Measurements from ENCODE around the gene SRP54.
"Not testable (repeated sequence)": the region's sequence is repeated elsewhere in the genome, so short reads cannot be mapped to it uniquely, and the experiment has no call there.

Gene SRP54

DNA sequence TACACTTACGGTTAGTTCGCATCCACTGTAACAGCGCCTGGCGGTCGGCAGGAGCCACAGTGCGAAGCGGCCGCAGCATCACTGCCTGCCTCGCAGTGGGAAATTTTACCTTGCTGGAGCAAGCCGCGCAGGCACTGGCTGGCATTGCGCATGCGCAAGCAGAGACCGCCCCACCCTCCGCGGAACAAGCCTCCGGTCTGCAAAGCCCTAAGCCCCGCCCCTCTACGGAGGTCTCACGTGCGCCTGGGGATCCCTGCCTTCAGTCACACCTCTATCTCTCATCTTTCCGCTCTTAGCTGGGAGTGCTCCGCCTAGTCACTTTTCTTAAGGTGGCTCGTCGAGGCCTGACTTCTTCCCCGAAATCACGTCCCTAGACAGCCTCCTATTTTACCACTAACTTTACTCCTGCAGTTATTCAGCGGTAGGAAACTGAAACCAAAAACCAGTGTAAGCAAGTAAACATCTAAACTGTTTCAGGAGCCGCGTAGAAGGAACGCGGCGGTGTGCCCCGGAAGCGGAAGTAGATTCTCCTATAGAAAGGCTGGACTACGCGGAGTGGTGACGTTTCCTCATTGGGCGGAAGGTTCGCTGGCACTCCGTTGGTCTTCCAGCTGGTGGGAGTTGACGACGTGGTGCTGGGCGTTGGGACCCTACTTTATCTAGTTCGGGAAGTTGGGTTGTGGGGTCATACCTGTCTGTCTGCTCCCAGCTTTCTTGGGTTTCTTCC is at the start of gene SRP54:
Gene SRP54, plus strand, starts transcription at position 572 of the 727 bp plus-strand sequence. CDS start 13,718 bp downstream, outside the sequence.
- DNase-seq (ENCODE audit: low read depth), result peak; percentile 86

DNA sequence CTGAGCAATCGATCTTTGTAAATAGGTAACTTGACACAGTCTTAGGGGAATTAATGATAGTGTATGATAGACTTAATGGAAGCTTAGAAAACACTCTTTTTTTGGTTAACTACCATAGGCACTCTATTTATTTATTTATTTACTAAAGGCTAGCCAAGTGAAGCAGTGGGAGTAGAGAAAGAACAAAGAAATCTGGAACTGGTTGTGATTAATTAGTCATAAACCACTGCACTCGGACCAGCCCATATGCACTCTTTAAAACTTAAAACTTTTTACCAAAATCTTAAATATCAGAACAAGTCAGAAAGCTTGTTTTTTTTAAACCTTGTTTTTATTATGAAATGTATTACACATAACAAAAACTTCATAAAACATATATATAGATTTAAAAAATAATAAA is 49.5 kb upstream of the SRP54 start:
- DNase-seq (ENCODE audit: low read depth), result no peak

DNA sequence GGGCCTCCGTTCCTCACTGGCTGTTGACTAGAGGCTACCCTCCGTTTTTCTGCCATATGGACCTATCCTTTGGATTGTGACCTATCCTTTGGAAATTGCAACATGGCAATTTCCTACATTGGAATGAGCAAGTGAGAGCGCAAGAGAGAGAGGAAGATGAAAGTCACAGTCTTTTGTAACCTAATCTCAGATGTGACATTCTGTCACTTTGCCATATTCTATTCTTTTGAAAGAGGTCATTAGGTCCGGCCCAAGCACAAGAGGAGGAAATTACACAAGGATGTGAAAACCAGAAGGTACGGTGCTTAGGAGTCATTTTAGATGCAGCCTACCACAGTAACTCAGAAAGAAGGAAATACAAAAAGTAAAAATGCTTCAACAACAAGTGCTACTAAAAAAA is 47.3 kb upstream of the SRP54 start:
- no peak for DNase-seq (ENCODE audit: low read depth)

DNA sequence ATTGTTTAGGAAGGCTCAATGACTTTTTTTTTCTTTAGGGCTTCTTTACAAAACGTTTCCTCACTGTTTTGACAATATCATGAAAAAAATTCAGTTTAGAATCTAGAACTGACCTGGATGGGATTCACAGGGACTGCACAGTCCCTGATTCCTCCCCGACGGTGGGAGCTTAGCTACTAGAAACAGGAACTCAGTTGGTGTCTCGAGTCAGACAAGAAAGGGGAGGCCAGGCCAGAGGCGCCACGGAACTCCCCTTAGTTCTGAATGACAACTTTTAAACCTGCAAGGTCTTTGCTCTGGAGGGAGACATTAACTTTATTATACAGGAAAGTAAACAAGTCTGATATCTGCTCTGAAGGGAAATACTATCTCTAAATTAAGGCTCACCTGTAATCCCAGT is 45.4 kb upstream of the SRP54 start:
- no peak for DNase-seq (ENCODE audit: low read depth)

DNA sequence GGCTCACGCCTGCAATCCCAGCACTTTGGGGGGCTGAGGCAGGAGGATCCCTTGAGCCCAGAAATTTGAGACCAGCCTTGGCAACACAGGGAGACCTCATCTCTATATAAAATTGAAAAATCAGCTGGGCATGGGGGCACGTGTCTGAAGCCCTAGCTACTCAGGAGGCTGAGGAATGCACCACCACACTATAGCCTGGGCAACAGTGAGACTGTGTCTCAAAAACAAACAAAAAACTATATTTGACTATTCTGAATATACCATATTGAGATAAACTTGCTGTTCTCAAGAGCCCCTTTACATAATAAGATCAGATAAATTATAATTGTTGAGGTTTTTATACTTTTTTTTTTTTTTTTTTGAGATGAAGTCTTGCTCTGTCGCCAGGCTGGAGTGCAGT is 44.9 kb upstream of the SRP54 start:
- DNase-seq (ENCODE audit: low read depth), result no peak

DNA sequence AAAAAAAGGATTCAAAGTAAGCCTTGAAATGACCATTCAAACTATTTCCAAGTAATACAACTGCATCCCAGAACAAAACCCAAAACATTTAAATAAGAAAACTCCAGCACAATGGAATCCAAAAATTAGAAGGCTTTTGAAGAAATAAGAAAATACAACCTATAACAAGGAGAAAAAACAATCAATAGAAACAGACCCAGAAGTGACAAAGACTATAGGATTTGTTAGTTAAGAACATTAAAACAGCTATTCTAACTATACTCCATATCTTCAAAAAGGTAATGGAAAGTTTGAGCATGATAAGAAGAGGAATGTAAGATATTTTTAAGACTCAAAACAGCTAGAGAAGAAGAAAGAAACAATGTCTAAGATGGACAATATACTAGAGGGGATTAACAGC is 39.3 kb upstream of the SRP54 start:
- no peak for DNase-seq (ENCODE audit: low read depth)

DNA sequence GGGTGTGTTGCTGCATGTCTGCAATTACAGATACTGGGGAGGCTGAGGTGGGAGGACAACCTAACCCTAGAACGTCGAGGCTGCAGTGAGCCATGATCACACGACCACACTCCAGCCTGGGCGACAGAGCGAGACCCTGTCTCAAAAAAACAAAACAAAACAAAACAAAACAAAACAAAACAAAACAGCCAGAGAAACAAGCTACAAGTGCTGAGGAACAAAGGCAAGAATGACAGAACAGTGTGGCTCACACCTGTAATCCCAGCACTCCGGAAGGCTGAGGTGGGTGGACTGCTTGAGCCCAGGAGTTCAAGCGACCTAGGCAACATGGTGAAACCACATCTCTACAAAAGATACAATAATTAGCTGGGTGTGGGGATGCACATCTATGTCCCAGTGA is 38.0 kb upstream of the SRP54 start:
- no peak for DNase-seq (ENCODE audit: low read depth)

DNA sequence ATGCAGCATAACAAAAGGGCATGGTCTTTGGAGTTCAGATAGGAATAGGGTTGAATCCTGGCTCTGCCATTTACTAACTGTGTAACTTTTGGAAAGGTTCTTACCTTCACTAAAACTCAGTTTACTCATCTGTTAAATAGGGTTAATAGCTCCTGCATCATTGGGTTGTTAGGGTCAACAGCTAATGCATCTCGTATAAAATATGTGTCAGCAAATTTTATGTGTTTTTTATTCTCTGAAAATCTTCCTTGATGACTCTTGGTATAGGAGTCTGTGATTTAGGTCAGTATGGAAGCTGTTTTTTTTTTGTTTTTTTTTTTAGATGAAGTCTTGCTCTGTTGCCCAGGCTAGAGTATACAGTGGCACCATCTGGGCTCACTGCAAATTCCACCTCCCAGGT is 36.1 kb upstream of the SRP54 start:
- no peak for DNase-seq (ENCODE audit: low read depth)

DNA sequence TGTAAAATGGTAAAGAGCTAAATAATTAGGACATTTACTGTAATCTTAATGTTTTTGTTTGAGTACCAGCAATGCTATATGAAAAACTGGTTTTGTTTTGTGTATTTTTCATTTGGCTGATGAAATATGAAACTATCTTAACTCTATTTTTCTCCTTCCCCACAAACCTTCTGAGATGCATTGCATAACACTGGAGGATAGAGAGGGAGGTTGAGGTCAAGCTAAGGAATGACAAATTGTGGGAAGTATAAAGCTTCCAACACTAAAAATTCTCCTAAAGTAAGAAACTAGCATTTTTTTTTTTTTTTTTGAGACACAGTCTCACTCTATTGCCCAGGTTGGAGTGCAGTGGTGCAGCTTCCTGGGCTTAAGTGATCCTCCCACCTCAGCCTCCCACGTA is 31.5 kb upstream of the SRP54 start:
- no peak for DNase-seq (ENCODE audit: low read depth)

DNA sequence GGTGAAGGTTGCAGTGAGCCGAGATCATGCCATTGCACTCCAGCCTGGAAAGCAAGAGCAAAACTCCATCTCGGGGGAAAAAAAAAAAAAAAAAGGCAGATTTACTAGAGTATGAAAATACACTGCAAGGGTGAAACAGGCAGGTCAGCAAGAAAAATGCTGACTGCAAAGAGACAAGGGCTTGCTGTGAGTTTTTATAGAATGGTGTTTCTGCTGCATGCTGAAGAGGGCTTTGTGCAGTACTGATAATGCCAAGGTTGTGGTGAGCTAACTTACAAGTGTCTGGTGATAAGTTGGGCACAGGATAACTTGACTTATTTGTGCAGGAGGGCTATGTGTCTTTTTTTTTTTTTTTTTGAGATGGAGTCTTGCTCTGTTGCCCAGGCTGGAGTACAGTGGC is 25.9 kb upstream of the SRP54 start:
- no peak for DNase-seq (ENCODE audit: low read depth)

DNA sequence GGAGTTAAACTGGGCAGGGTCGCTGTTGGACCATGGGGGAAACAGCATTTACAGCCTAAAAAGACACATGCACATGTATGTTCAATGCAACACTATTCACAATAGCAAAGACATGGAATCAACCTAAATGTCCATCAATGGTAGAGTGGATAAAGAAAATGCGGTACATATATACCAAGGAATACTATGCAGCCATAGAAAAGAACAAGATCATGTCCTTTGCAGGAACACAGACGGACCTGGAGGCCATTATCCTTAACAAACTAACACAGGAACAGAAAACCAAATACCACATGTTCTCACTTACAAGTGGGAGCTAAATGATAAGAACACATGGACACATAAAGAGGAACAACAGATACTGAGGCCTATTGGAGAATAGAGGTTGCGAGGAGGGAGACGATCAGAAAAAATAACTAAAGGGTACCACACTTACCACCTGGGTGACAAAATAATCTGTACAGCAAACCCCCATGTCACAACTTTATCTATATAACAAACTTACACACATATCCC is 25.0 kb upstream of the SRP54 start:
- DNase-seq (ENCODE audit: low read depth), result no peak

DNA sequence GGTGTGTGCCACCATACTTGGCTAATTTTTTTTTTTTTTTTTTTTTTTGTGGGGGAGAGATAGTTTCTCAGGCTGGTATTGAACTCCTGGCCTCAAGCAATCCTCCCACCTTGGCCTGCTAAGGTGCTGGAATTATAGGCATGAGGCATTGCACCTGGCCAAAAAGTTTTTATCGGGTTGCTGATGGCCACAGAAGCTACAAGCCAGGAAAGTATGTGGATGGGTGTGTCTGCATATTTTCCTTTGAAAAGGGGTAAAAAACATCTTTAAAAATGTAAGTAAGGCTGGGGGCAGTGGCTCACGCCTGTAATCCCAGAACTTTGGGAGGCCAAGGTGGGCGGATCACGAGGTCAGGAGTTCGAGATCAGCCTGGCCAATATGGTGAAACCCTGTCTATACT is 20.7 kb upstream of the SRP54 start:
- DNase-seq (ENCODE audit: low read depth), result not testable (repeated sequence)

DNA sequence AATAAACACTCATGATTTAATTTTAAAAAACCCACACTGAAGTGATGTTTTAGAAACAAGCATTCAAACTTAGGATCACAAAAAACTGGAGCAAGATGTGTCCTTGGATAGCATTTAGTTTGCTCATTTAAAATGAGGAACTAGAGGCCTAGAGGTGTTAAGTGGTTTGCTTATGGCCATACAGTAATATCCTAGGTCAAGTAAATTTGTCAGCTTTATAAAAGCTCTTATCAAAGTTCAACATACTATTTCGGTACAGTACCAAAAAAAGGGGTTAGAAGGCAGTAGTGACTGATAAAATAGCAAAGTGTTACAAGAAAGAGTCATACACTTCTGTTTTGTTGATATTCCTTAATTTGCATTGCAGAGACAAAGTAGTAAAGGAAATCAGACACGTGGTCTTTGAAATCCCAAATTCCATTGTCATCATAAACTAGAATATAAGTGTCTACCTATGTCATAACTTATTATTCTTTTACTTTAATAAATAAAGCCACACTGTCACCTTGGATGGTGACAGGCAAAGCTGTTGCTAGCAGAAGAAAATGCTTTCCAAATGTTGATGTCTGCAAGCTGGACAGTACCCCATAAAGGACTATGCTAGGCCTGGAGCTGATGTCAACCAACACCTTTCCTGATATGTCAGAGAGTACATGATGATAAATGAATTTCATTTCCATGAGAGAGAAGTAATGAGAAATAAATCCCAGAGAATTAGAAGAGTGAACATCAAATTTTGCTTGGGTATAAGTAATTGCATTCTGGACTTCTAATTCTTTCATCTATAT is 17.6 kb upstream of the SRP54 start:
- no peak for DNase-seq (ENCODE audit: low read depth)

DNA sequence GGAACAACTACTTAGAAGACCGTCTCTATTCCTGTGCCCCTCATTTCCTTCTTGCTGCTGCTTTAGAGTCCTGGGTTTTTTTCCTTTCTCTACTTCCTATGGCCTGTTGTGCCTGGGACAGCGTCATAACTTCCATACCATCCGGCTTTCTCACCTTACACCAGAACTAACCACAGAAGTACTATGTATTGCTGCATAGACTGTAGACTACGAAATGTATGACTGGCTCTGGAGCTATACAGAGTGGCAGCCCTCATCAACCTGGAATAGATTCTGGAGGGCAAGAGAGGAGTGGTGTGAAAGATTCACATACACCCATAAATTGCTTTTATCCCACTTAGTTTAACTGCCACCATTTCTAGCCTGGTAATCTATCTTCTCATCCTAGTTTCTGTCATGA is 16.9 kb upstream of the SRP54 start:
- no peak for DNase-seq (ENCODE audit: low read depth)

DNA sequence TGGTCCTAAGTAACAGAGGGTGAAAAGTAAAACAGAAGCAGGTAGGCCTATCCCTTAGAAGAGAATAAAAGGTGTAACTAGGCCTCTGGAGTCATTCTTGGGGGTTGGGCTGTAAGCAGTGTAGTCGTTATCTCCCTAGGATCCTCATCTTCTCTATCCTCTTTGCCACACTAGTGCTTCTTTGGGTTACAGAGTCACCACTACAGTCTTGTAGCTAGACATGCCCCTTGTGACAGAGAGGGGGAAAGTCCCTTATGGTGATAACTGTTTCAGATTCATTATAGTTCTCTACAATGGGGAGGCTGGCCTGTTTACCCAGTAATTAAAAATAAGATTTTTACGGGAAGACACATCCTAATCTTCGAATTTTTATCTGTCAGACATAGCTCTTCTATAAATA is 16.4 kb upstream of the SRP54 start:
- no peak for DNase-seq (ENCODE audit: low read depth)

DNA sequence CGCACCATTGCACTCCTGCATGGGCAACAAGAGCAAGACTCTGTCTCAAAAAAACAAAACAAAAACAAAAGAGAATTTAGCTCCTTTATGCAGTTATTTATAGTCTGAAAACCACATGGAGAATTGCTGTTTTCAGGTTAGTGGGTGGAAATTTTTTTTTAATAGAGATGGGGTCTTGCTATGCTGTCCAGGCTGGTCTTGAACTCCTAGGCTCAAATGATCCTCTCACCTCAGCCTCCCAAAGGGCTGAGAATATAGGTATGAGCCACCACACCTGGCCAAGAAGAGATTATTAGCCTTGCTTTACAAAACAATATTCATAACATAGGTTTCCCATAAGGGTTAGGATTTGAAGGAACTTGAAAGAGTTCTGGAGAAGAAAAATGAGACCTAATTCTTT is 12.1 kb upstream of the SRP54 start:
- DNase-seq (ENCODE audit: low read depth), result no peak

DNA sequence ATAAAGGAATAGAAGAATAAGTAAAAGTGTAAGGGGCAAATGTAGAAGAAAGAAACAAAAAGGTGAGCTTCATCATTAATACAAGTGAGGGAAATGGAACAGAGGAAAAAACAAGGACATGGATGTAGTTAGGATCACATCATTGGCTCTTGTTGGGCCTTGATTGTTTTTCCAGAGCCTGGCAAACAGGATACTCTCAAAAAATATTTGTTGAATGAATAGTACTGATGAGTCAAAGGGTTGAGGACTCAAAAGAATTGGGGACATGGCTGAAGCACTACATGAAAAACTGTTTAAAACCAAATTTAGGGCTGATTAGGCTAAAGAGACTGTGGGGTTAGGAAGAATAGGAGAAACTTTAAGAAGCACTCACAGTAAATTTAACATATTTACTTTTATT is 11.4 kb upstream of the SRP54 start:
- DNase-seq (ENCODE audit: low read depth), result no peak

DNA sequence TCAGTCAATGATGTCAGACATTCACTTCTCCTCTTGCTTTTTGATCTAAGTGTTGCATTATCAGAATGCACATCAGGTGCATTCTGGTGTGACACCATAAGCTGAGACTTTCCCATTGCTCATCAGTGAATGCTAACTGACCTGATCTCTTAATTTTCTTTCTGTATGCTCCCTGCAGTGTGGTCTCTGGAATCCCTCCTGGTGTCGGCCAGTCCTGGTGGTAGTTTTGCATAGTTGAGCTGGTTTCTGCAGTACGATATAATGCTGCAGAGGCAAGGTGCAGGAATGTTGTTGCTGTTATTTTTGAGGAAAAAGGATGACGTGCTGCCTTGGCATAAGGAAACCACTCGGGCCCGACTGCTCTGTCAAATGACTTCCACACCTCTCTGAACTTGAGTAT is 11.0 kb upstream of the SRP54 start:
- no peak for DNase-seq (ENCODE audit: low read depth)

DNA sequence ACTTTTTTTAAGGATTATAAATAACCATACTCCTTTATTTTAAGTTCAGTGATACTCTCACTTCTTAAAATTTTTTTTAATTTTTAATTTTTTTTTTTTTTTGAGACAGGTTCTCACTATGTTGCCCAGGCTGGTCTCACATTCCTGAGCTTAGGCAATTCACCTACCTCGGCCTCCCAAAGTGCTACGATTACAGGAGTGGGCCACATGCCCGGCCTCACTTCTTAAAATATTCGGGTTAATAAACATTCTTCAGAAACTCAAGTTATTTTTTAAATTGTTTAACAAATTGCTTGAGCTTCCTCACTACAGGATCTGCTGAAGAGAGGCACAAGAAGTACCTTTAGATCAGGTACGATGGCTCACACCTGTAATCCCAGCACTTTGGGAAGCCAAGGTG is 4.3 kb upstream of the SRP54 start:
- DNase-seq (ENCODE audit: low read depth), result no peak

DNA sequence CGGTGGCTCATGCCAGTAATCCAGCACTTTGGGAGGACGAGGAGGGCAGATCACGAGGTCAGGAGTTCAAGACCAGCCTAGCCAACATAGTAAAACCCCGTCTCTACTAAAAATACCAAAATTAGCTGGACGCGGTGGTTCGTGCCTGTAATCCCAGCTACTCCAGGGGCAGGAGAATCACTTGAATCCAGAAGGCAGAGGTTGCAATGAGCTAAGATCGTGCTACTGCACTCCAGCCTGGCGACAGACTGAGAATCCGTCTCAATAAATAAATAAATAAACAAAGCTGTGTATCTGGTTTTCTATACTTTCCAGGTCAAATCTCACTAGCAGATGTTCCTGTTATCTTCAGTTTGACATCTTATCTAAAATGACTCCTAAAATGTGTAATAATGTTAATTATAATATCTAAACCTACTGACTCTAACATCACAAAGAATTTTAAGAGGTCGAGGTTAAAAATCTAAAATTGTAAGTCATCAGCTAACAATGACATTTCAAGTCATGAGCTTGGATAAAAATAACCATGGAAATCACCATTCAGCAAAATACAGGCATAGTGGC is 2.4 kb upstream of the SRP54 start:
- DNase-seq (ENCODE audit: low read depth), result no peak

DNA sequence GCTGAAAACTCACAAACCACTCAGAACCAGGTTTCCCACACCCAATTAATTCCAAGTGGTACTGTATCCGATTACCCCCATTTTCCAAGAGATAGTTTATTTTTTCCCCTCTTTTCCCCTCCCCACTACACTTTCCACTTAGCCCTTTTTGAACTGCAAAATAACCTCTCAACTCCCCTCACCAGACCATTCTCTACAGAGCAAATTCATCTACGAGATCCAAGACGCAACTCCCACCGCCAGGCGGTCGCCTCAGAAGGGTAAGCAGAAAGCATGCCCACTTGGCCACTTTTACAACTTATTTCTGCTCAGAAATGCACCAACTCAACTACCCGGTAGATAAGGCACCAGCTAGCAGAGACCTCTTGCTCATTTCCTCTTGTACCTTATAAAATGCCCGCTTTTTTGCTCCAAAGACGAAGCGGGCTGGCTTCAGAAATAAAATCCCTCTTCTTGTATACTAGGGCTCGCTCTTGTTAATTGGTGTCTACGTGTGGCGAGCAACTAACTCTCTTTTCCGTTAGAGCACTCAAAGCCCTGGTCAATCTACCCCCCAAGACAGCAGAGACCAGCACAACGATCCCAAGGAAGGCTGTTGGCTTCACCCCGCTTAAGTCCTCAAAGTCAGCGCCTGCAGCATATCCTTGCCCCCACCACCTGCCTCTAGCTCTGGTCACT is 910 bp upstream of the SRP54 start:
- no peak for DNase-seq (ENCODE audit: low read depth)

DNA sequence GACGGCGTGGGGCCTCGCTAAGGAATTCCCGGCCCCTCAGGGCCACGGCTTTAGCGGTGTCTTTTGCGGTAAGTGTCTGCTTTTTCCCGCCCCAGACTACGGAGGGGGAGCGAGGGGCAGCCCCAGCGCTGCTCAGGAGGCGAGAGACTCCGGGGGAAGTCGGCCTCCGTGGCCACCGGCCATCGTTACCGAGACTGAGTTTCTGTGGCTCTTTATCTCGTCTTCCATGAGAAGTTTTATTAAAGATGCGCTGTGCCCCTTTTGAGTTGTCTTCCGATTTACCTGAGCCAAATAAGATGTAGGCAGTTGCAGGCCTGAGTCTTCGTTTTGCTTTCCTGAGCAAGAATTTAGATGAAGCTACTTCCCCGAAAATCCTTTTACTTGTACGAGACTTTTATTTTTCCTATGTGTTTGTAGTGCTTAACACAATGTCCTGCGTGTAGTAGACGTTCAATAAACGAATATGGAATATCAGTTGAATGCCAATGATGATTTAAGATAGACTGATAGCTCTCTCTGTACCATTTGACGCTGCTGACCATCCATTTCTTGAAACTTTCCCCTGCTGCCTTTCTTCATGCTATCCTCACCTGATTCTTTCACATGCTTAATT is 462 bp downstream of the SRP54 start:
- DNase-seq (ENCODE audit: low read depth), result no peak
